Trophoblast cell (in vitro differentiated cells and primary cell): ENCODE data around the gene NPM3.

Experiments
- DNase-seq, 2 donors: peaks; one replicate each; pipeline ENCODE4 v3.0.0-alpha.2; 2016
- H2AFZ ChIP-seq: 2 replicates; pipeline ENCODE4 v1.6.1; 2013; ENCODE audit warnings: low read length, moderate library complexity, mild to moderate bottlenecking; ENCODE audit not compliant: insufficient read depth, poor library complexity
- H2AK5ac ChIP-seq: 2 replicates; pipeline ENCODE4 v1.6.1; 2013; ENCODE audit warnings: mild to moderate bottlenecking, low read length
- H2BK120ac ChIP-seq: 2 replicates; pipeline ENCODE4 v1.6.1; 2013; ENCODE audit warnings: low read length, mild to moderate bottlenecking, moderate library complexity; ENCODE audit not compliant: insufficient read depth, poor library complexity
- H2BK12ac ChIP-seq: 2 replicates; pipeline ENCODE4 v1.6.1; 2013; ENCODE audit warnings: mild to moderate bottlenecking, low read length, moderate library complexity
- H2BK5ac ChIP-seq: 2 replicates; pipeline ENCODE4 v1.6.1; 2013; ENCODE audit warnings: low read length, low read depth, moderate library complexity, mild to moderate bottlenecking; ENCODE audit not compliant: poor library complexity
- H3K14ac ChIP-seq: 2 replicates; pipeline ENCODE4 v1.6.1; 2013; ENCODE audit warnings: mild to moderate bottlenecking, low read length
- H3K18ac ChIP-seq: 2 replicates; pipeline ENCODE4 v1.6.1; 2013; ENCODE audit warnings: mild to moderate bottlenecking, low read length
- H3K23ac ChIP-seq: 2 replicates; pipeline ENCODE4 v1.6.1; 2013; ENCODE audit warnings: low read length
- H3K27ac ChIP-seq: 2 replicates; pipeline ENCODE4 v1.5.1; 2013; ENCODE audit warnings: low read depth, mild to moderate bottlenecking, inconsistent platforms, low read length, moderate library complexity
- H3K27me3 ChIP-seq: 2 replicates; pipeline ENCODE4 v1.6.1; 2013; ENCODE audit warnings: inconsistent platforms, mild to moderate bottlenecking, low read length, moderate library complexity; ENCODE audit not compliant: insufficient read depth
- H3K36me3 ChIP-seq, 2 experiments: 1 replicate in 1 of 2; 2 replicates in 1 of 2; pipeline ENCODE4 v1.6.1; 2013; ENCODE audit warnings: low read length in 2 of 2, mild to moderate bottlenecking in 2 of 2, moderate library complexity in 1 of 2; ENCODE audit not compliant: insufficient read depth in 2 of 2, control insufficient read depth in 1 of 2
- H3K4ac ChIP-seq: 2 replicates; pipeline ENCODE4 v1.6.1; 2013; ENCODE audit warnings: low read depth, mild to moderate bottlenecking, low read length, moderate library complexity
- H3K4me1 ChIP-seq, 2 experiments: 1 replicate in 1 of 2; 2 replicates in 1 of 2; pipeline ENCODE4 v1.6.1; 2013; ENCODE audit warnings: low read length in 2 of 2, mild to moderate bottlenecking in 2 of 2, moderate library complexity in 1 of 2; ENCODE audit not compliant: insufficient read depth in 2 of 2, control insufficient read depth in 1 of 2
- H3K4me2 ChIP-seq: 2 replicates; pipeline ENCODE4 v1.6.1; 2013; ENCODE audit warnings: inconsistent platforms, mild to moderate bottlenecking, low read length, moderate library complexity
- H3K4me3 ChIP-seq: 2 replicates; pipeline ENCODE4 v1.5.1; 2013; ENCODE audit warnings: mild to moderate bottlenecking, low read depth, low read length, inconsistent platforms
- H3K79me1 ChIP-seq: one replicate; pipeline ENCODE4 v1.6.1; 2013; ENCODE audit warnings: low read length
- H3K79me2 ChIP-seq: 2 replicates; pipeline ENCODE4 v1.6.1; 2013; ENCODE audit warnings: low read length, mild to moderate bottlenecking; ENCODE audit not compliant: control insufficient read depth, insufficient read depth, poor library complexity
- H3K9ac ChIP-seq: 2 replicates; pipeline ENCODE4 v1.6.1; 2013; ENCODE audit warnings: mild to moderate bottlenecking, low read length
- H3K9me3 ChIP-seq: 2 replicates; pipeline ENCODE4 v1.6.1; 2013; ENCODE audit warnings: low read depth, mild to moderate bottlenecking, control low read depth, inconsistent platforms, low read length; ENCODE audit not compliant: insufficient read depth
- H4K12ac ChIP-seq: 2 replicates; pipeline ENCODE4 v1.6.1; 2013; ENCODE audit warnings: low read depth, mild to moderate bottlenecking, low read length, moderate library complexity
- H4K8ac ChIP-seq: 2 replicates; pipeline ENCODE4 v1.6.1; 2013; ENCODE audit warnings: low read depth, mild to moderate bottlenecking, low read length, moderate library complexity
- H4K91ac ChIP-seq: one replicate; pipeline ENCODE4 v1.6.1; 2013; ENCODE audit warnings: low read depth, mild to moderate bottlenecking, low read length, moderate library complexity
- WGBS: extraction: QIAGEN DNeasy Blood & Tissue Kit; methylation state at CpG from one replicate; pipeline ENCODE4 v1.1.7; 2013; ENCODE audit warnings: missing lambda C conversion rate; ENCODE audit not compliant: insufficient read length, insufficient coverage; ENCODE audit errors: extremely low coverage; 5-methylcytosine and 5-hydroxymethylcytosine counted together

NPM3 gene

DNA sequence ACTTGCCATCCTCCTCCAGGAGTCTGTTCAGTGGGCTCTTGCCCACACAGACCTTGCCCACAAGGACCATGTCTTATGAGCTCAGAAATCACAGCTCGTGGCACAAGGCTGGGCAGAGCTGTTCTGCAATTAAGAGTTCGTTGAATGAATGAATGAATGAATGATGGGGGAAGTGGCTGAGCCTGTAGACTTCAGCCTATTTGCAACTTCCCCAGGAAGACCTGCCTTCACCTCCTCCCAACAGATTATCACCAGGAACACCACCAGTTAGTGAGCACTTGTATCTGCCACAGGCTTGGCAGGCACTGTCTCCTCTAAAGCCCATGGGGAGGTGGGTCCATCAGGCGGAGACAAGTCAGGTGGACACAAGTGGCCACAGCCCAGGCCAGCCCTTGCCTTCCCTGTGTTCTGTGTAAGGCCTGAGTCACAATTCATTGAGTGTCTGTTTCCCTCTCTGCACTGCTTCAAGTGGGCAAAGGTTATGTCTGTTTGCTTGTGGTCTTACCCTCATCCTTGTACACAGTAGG is 5.6 kb downstream of the NPM3 start:
- no peak overlapping the region for H4K8ac ChIP-seq
- no peaks in the 10 kb centered on the region for H3K79me2 ChIP-seq
- peaks cover 13 to 21% of the 10 kb centered on the region in 2 experiments for H3K4me1 ChIP-seq
- H3K27ac ChIP-seq: no peak overlapping the region
- no peak overlapping the region for H3K9ac ChIP-seq
- H2AK5ac ChIP-seq: no peak overlapping the region
- no peak overlapping the region for H2AFZ ChIP-seq
- H2BK120ac ChIP-seq: no peak overlapping the region
- H3K79me1 ChIP-seq: no peaks in the 10 kb centered on the region
- no peak overlapping the region for H3K4me2 ChIP-seq
- no peak overlapping the region for H3K4ac ChIP-seq
- no peak overlapping the region for H3K14ac ChIP-seq
- H3K9me3 ChIP-seq: peaks cover 13% of the 10 kb centered on the region
- H4K12ac ChIP-seq: no peak overlapping the region
- peaks cover 63% of the 10 kb centered on the region for H3K27me3 ChIP-seq
- H3K18ac ChIP-seq: no peak overlapping the region
- H2BK5ac ChIP-seq: no peak overlapping the region
- no peak for DNase-seq
- WGBS: no CpG with 5 or more reads among the region's 3 CpGs
- no peak overlapping the region for H3K23ac ChIP-seq
- no peak overlapping the region for H3K4me3 ChIP-seq
- no peak overlapping the region for H2BK12ac ChIP-seq
- no peak overlapping the region for H4K91ac ChIP-seq
- peaks cover 0 to 3% of the 10 kb centered on the region in 2 experiments for H3K36me3 ChIP-seq

GRCh38 chr10:101776161-101776817 is 7.0 kb downstream of the NPM3 start:
- H4K91ac ChIP-seq: no peak overlapping the region
- no peak overlapping the region for H2BK5ac ChIP-seq
- no peak overlapping the region for H3K27ac ChIP-seq
- no peak overlapping the region for H2BK12ac ChIP-seq
- H3K23ac ChIP-seq: no peak overlapping the region
- no peak overlapping the region for H3K9ac ChIP-seq
- peaks cover 12% of the 10 kb centered on the region for H3K9me3 ChIP-seq
- peak overlapping the region; percentile 43 for H3K4me2 ChIP-seq
- H4K12ac ChIP-seq: no peak overlapping the region
- no peak overlapping the region for H4K8ac ChIP-seq
- H3K4me1 ChIP-seq: peaks cover 8 to 16% of the 10 kb centered on the region in 2 experiments
- no peak overlapping the region for H3K4me3 ChIP-seq
- WGBS: no CpG with 5 or more reads among the region's 74 CpGs
- H3K27me3 ChIP-seq: peaks cover 71% of the 10 kb centered on the region
- H3K79me2 ChIP-seq: no peaks in the 10 kb centered on the region
- H3K36me3 ChIP-seq: peaks cover 0 to 3% of the 10 kb centered on the region in 2 experiments
- H2AFZ ChIP-seq: no peak overlapping the region
- no peak overlapping the region for H2AK5ac ChIP-seq
- H2BK120ac ChIP-seq: no peak overlapping the region
- H3K4ac ChIP-seq: no peak overlapping the region
- H3K79me1 ChIP-seq: no peaks in the 10 kb centered on the region
- no peak overlapping the region for H3K14ac ChIP-seq
- H3K18ac ChIP-seq: no peak overlapping the region
- no peak for DNase-seq

DNA sequence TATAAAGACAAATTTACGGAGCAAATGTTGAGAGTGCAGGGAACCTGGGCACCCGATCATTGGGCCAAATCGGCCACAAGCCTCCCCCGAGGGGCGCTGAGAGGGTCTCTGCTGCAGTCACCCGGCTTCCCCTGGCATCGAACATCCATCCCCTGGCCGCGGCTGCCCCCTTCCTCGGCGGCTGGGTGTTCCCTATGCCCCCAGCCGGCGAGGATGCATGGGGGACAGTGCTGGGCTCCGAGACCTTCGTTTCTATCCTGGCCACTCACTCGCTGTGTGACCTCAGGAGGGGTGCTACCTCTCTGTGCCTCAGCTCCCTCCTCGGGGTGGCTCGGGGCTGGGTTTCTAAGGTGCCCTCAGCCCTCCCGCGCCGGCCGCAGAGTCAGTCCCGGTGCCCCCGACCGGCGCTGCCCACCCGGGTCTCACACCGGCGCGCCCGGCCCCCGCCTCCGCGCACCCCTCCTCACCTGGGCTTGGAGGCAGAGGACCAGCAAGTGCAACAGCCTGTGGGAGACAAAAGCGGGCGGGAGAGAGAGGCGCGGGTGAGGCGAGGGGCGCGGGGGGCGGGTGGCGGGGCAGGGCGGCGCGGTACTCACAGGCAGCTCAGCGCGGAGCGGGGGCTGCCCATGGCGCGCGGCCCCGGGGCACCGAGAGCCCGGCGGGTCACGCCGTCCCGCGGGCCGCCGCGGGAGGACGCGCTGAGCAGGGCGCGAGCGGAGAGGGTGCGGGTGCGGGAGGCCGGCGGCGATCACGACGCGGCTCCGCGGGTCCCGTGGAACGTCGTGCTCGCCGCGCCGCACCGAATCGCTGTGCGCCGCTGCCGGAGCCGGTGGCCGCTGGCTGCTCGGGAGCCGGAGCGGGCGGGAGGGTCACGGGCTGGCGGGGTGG is 7.7 kb downstream of the NPM3 start, which contains the start of gene FGF8:
Gene FGF8 (minus strand): TSS at position 842 of the 888 bp plus-strand sequence. CDS start 214 bp downstream, at position 628.
- no peak within 1 kb of the TSS for H4K8ac ChIP-seq
- H3K14ac ChIP-seq: no peak within 1 kb of the TSS
- no peak within 1 kb of the TSS for H2AK5ac ChIP-seq
- H3K79me2 ChIP-seq: no peaks in the 10 kb centered on the region
- no CpG with 5 or more reads among the region's 98 CpGs for WGBS
- H4K12ac ChIP-seq: no peak within 1 kb of the TSS
- H3K27me3 ChIP-seq: peaks cover 71% of the 10 kb centered on the region
- DNase-seq: peak in 1 of 2 donors; percentile 8
- H3K9me3 ChIP-seq: peaks cover 13% of the 10 kb centered on the region
- H2AFZ ChIP-seq: no peak within 1 kb of the TSS
- H3K79me1 ChIP-seq: no peaks in the 10 kb centered on the region
- H3K27ac ChIP-seq: no peak within 1 kb of the TSS
- no peak within 1 kb of the TSS for H3K9ac ChIP-seq
- peak within 1 kb of the TSS; percentile 47 for H3K4me3 ChIP-seq
- H2BK5ac ChIP-seq: no peak within 1 kb of the TSS
- H3K4me1 ChIP-seq: peaks cover 8 to 16% of the 10 kb centered on the region in 2 experiments
- H3K4me2 ChIP-seq: peak within 1 kb of the TSS; percentile 57
- H4K91ac ChIP-seq: no peak within 1 kb of the TSS
- H3K23ac ChIP-seq: no peak within 1 kb of the TSS
- H3K4ac ChIP-seq: no peak within 1 kb of the TSS
- H2BK120ac ChIP-seq: no peak within 1 kb of the TSS
- H3K36me3 ChIP-seq: peaks cover 0 to 3% of the 10 kb centered on the region in 2 experiments
- H2BK12ac ChIP-seq: no peak within 1 kb of the TSS
- H3K18ac ChIP-seq: no peak within 1 kb of the TSS

DNA sequence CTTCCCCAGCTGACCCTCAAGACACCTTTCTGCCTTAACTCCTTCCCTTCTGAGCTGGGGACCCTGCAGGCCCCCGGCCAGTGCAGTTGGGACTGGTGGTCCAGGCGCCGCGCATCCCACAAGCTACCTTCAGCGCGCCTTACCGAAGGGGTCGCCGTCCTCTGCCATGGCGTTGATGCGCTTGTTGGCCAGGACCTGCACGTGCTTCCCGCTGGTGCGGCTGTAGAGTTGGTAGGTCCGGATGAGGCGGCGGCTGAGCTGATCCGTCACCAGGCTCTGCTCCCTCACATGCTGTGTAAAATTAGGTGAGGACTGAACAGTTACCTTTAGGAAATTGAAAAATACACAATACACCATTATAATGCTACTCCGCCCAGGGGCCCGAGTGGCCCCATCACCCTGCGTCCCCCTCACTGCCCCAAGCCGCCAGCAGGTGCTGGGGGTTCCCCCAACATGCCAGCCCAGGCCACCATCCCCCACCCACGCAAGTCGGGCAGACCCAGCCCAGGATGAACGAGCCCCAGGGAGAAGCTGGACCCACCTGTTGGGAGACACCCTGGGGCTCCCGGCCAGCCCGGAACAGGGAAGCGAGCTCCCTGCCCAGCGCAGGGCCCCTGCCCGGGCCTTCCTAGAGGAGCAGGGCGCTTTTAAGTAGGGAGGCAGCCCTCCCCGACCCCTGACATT is 8.5 kb downstream of the NPM3 start:
- Histone ChIP-seq H2BK12ac (no peak overlapping the region), H3K9ac (no peak overlapping the region), H3K23ac (no peak overlapping the region), H3K4me2 (no peak overlapping the region), H3K36me3 (peaks cover 0 to 3% of the 10 kb centered on the region in 2 experiments), H3K27ac (no peak overlapping the region), H3K79me1 (no peaks in the 10 kb centered on the region), H3K27me3 (peaks cover 70% of the 10 kb centered on the region), H3K4me3 (no peak overlapping the region), H3K9me3 (peaks cover 13% of the 10 kb centered on the region), H4K12ac (no peak overlapping the region), H3K4ac (no peak overlapping the region), H2AK5ac (no peak overlapping the region), H3K14ac (no peak overlapping the region), H4K91ac (no peak overlapping the region), H2AFZ (no peak overlapping the region), H4K8ac (no peak overlapping the region), H3K4me1 (peaks cover 3 to 11% of the 10 kb centered on the region in 2 experiments), H2BK5ac (no peak overlapping the region), H2BK120ac (no peak overlapping the region), H3K79me2 (no peaks in the 10 kb centered on the region), H3K18ac (no peak overlapping the region)
- no peak for DNase-seq
- WGBS: no CpG with 5 or more reads among the region's 32 CpGs
